GM23338 (cell line): ENCODE measurements around the gene SLC23A3. TPM values are rescaled to one million over a fixed set of nuclear protein-coding genes. Genes with fewer than 3 reads are reported as not detected.

Experiments
- ATAC-seq: fragments of 200-7000 bp; cut with Tn5 transposase; 3 replicates; pipeline ENCODE4 v1.9.1; 2020
- DNase-seq: peaks from one replicate; pipeline ENCODE4 v3.0.0-alpha.2; 2015; ENCODE audit warnings: low spot score
- H2AFZ ChIP-seq: fragments of 200-600 bp; sonication (generic); 2 replicates; pipeline ENCODE4 v1.8.0; 2016; ENCODE audit warnings: antibody characterized with exemption, mild to moderate bottlenecking, moderate library complexity
- H3F3A ChIP-seq: fragments of 200-600 bp; sonication (generic); replicated peaks from 2 replicates; pipeline ENCODE4 v1.8.0; 2017; ENCODE audit warnings: antibody characterized with exemption, mixed run types, low read depth
- H3K27ac ChIP-seq: fragments of 200-600 bp; sonication (generic); 2 replicates; pipeline ENCODE4 v1.6.1; 2016; ENCODE audit warnings: low read depth
- H3K27me3 ChIP-seq: fragments of 200-600 bp; sonication (generic); 2 replicates; pipeline ENCODE4 v1.8.0; 2016; ENCODE audit warnings: mild to moderate bottlenecking, mixed run types, moderate library complexity; ENCODE audit not compliant: insufficient read depth
- H3K36me3 ChIP-seq: fragments of 200-600 bp; sonication (generic); 2 replicates; pipeline ENCODE4 v1.8.0; 2016; ENCODE audit warnings: mild to moderate bottlenecking; ENCODE audit not compliant: insufficient read depth
- H3K4me1 ChIP-seq: fragments of 200-600 bp; sonication (generic); 2 replicates; pipeline ENCODE4 v1.8.0; 2016; ENCODE audit warnings: mild to moderate bottlenecking, moderate library complexity; ENCODE audit not compliant: insufficient read depth
- H3K4me2 ChIP-seq: fragments of 200-600 bp; sonication (generic); 2 replicates; pipeline ENCODE4 v1.7.1; 2017; ENCODE audit warnings: mixed run types
- H3K4me3 ChIP-seq: fragments of 200-600 bp; sonication (generic); 2 replicates; pipeline ENCODE4 v1.6.1; 2016; ENCODE audit warnings: mixed run types
- H3K79me2 ChIP-seq: fragments of 200-600 bp; sonication (generic); replicated peaks from 2 replicates; pipeline ENCODE4 v1.8.0; 2017; ENCODE audit warnings: mild to moderate bottlenecking; ENCODE audit not compliant: insufficient read depth
- H3K9me2 ChIP-seq: fragments of 200-600 bp; sonication (generic); 2 replicates; pipeline ENCODE4 v1.8.0; 2017; ENCODE audit not compliant: insufficient read depth
- H4K20me1 ChIP-seq: fragments of 200-600 bp; sonication (generic); replicated peaks from 2 replicates; pipeline ENCODE4 v1.8.0; 2017; ENCODE audit warnings: mild to moderate bottlenecking; ENCODE audit not compliant: insufficient read depth
- H3K27ac Mint-ChIP-seq: 2 replicates; pipeline ENCODE4 v1.8.0; 2020; ENCODE audit warnings: inconsistent platforms, mild to moderate bottlenecking, moderate library complexity, mixed read lengths
- H3K27me3 Mint-ChIP-seq: 3 replicates; pipeline ENCODE4 v1.8.0; 2022; ENCODE audit warnings: low read depth, mild to moderate bottlenecking, moderate library complexity, mixed read lengths, inconsistent platforms; ENCODE audit not compliant: insufficient read depth, poor library complexity
- H3K36me3 Mint-ChIP-seq: 3 replicates; pipeline ENCODE4 v1.8.0; 2021; ENCODE audit warnings: low read depth, mild to moderate bottlenecking, inconsistent platforms, moderate library complexity, mixed read lengths
- H3K4me1 Mint-ChIP-seq: 3 replicates; pipeline ENCODE4 v1.8.0; 2020; ENCODE audit warnings: mild to moderate bottlenecking, inconsistent platforms, mixed read lengths
- H3K4me3 Mint-ChIP-seq: 3 replicates; pipeline ENCODE4 v1.8.0; 2021; ENCODE audit warnings: moderate library complexity, mild to moderate bottlenecking, inconsistent platforms, mixed read lengths
- H3K9me3 Mint-ChIP-seq: 3 replicates; pipeline ENCODE4 v1.8.0; 2020; ENCODE audit warnings: moderate library complexity, mild to moderate bottlenecking, inconsistent platforms, mixed read lengths
- ETS1 ChIP-seq: IDR thresholded peaks from 2 replicates; pipeline ENCODE4 v1.6.1; 2016; ENCODE audit warnings: antibody characterized with exemption
- EZH2phosphoT487 ChIP-seq: fragments of 200-600 bp; sonication (generic); IDR thresholded peaks from one replicate; pipeline ENCODE4 v1.8.1; 2018; ENCODE audit warnings: antibody characterized with exemption; ENCODE audit not compliant: unreplicated experiment
- JUNB ChIP-seq: IDR thresholded peaks from one replicate; pipeline ENCODE4 v1.6.1; 2016; ENCODE audit warnings: antibody characterized with exemption; ENCODE audit not compliant: unreplicated experiment
- NANOG ChIP-seq: IDR thresholded peaks from 2 replicates; pipeline ENCODE4 v1.6.1; 2016; ENCODE audit warnings: antibody characterized with exemption, borderline replicate concordance
- STAT1 ChIP-seq: IDR thresholded peaks from one replicate; pipeline ENCODE4 v1.6.1; 2016; ENCODE audit warnings: antibody characterized with exemption; ENCODE audit not compliant: unreplicated experiment
- ZNF114 ChIP-seq: fragments of 250-450 bp; sonication (Bioruptor Pico); IDR thresholded peaks from 2 replicates; pipeline ENCODE4 v1.5.0; 2020; ENCODE audit warnings: mild to moderate bottlenecking, moderate library complexity
- ZNF331 ChIP-seq: fragments of 250-450 bp; sonication (Bioruptor Pico); IDR thresholded peaks from 2 replicates; pipeline ENCODE4 v1.5.0; 2020; ENCODE audit warnings: low read depth, mild to moderate bottlenecking, moderate library complexity
- polyA plus RNA-seq: library from polyadenylated mRNA; unstranded; fragments of >200 nt; fragmentation: Nextera tagmentation; extraction: Ambion mirVana; gene quantifications from 2 replicates; pipeline ENCODE4 v1.2.1, GENCODE V29; 2016
- total RNA-seq: library from RNA; depleted of rRNA; stranded (reverse); fragments of >200 nt; shearing (Covaris generic); gene quantifications from 2 replicates; pipeline ENCODE4 v1.2.3, GENCODE V29; 2014

Gene SLC23A3
- total and polyA plus RNA-seq, 2 experiments from 2014 or later: 0.10 to 0.73 TPM

- peaks cover 2% of the 10 kb centered on the region; the same call in 1 of the 3 replicates for H3K9me3 Mint-ChIP-seq
Observed at GRCh38 chr2:219207884-219208740, 38.3 kb upstream of the SLC23A3 start.

GRCh38 chr2:219207134-219207883 is 37.5 kb upstream of the SLC23A3 start:
- ATAC-seq: peak; percentile 30
- Histone ChIP-seq H3K36me3 (no peaks in the 10 kb centered on the region; the same call in 1 of the 2 replicates), H3K4me1 (peaks cover 15% of the 10 kb centered on the region), H3K4me3 (peak overlapping the region; percentile 84), H3K27ac (no peak overlapping the region; the same call in 1 of the 2 replicates), H4K20me1 (no peaks in the 10 kb centered on the region; the same call in 1 of the 2 replicates), H3K27me3 (no peaks in the 10 kb centered on the region), H2AFZ (no peak overlapping the region; the same call in 1 of the 2 replicates), H3F3A (peaks cover 15% of the 10 kb centered on the region; the same call in 1 of the 2 replicates), H3K79me2 (no peaks in the 10 kb centered on the region), H3K9me2 (no peaks in the 10 kb centered on the region), H3K4me2 (peak overlapping the region; percentile 96)
- no peak for DNase-seq
- Mint-ChIP-seq H3K27me3 (peaks cover 13% of the 10 kb centered on the region), H3K27ac (no peak overlapping the region; the same call in 1 of the 2 replicates), H3K36me3 (peaks cover 33% of the 10 kb centered on the region), H3K4me1 (peaks cover 13% of the 10 kb centered on the region; the same call in 2 of the 3 replicates), H3K9me3 (peaks cover 2% of the 10 kb centered on the region; the same call in 1 of the 3 replicates), H3K4me3 (peak overlapping the region; percentile 88)
- no peak for TF ChIP-seq JUNB
- no peak for TF ChIP-seq ETS1
- no peak for TF ChIP-seq EZH2phosphoT487
- no peak for TF ChIP-seq ZNF114 (CRISPR knock-in tag)
- TF ChIP-seq STAT1: no peak

More at GRCh38 chr2:219207884-219208740, 38.3 kb upstream of the SLC23A3 start:
- Mint-ChIP-seq H3K4me1 (peaks cover 13% of the 10 kb centered on the region; the same call in 2 of the 3 replicates), H3K4me3 (peak overlapping the region; percentile 88), H3K36me3 (peaks cover 40% of the 10 kb centered on the region), H3K27me3 (peaks cover 13% of the 10 kb centered on the region), H3K27ac (no peak overlapping the region)
- Histone ChIP-seq H3K79me2 (no peaks in the 10 kb centered on the region), H3K9me2 (no peaks in the 10 kb centered on the region), H3K27ac (no peak overlapping the region; the same call in 1 of the 2 replicates), H3K27me3 (no peaks in the 10 kb centered on the region), H3K4me2 (peak overlapping the region; percentile 96; the same call in 1 of the 2 replicates), H3K36me3 (no peaks in the 10 kb centered on the region; the same call in 1 of the 2 replicates), H3K4me1 (peaks cover 15% of the 10 kb centered on the region), H4K20me1 (no peaks in the 10 kb centered on the region; the same call in 1 of the 2 replicates), H3K4me3 (peak overlapping the region; percentile 84; the same call in 1 of the 2 replicates), H2AFZ (no peak overlapping the region), H3F3A (peaks cover 15% of the 10 kb centered on the region; the same call in 1 of the 2 replicates)
- ATAC-seq (no peak), DNase-seq (no peak)
- no peak for TF ChIP-seq NANOG
- no peak for TF ChIP-seq ZNF114 (CRISPR knock-in tag)
- TF ChIP-seq ZNF331 (CRISPR knock-in tag): no peak
